Lung (tissue), 12 donors: Measurements from ENCODE around the gene TIRAP. TPM values are rescaled to one million over a fixed set of nuclear protein-coding genes. Genes with fewer than 3 reads are reported as not detected.

ENCODE experiments used
- ATAC-seq: fragments of 200-7000 bp; cut with Tn5 transposase; one replicate; pipeline ENCODE4 v1.9.1; 2020; ENCODE audit warnings: moderate number of reproducible peaks; ENCODE audit not compliant: insufficient read depth, low FRiP score
- DNase-seq, 3 donors: peaks; one replicate each; pipeline ENCODE4 v3.0.0-alpha.2; 2013 to 2017
- H3K27ac ChIP-seq, 2 donors: one replicate each; pipeline ENCODE4 v1.5.1; 2013; ENCODE audit warnings: mild to moderate bottlenecking in 2 of 2, moderate library complexity in 2 of 2, control low read depth in 1 of 2, inconsistent platforms in 1 of 2, low read depth in 1 of 2, low read length in 1 of 2
- H3K27me3 ChIP-seq, 3 donors: one replicate each; pipeline ENCODE4 v1.5.1; 2013; ENCODE audit warnings: low read length in 2 of 3; ENCODE audit not compliant: control insufficient read depth in 3 of 3, insufficient read depth in 3 of 3
- H3K36me3 ChIP-seq, 4 donors: one replicate each; pipeline ENCODE4 v1.5.1; 2013; ENCODE audit warnings: low read length in 4 of 4, mild to moderate bottlenecking in 1 of 4, moderate library complexity in 1 of 4; ENCODE audit not compliant: control insufficient read depth in 4 of 4, insufficient read depth in 4 of 4
- H3K4me1 ChIP-seq, 5 donors: one replicate each; pipeline ENCODE4 v1.5.1; 2013; ENCODE audit warnings: low read length in 5 of 5, mild to moderate bottlenecking in 2 of 5, moderate library complexity in 1 of 5; ENCODE audit not compliant: control insufficient read depth in 5 of 5, insufficient read depth in 5 of 5
- H3K4me3 ChIP-seq: one replicate; pipeline ENCODE4 v1.5.1; 2013; ENCODE audit warnings: mild to moderate bottlenecking, control low read depth, moderate library complexity
- H3K9ac ChIP-seq, 2 donors: one replicate each; pipeline ENCODE4 v1.5.1; 2013; ENCODE audit warnings: low read length in 2 of 2, control low read depth in 1 of 2; ENCODE audit not compliant: insufficient read depth in 1 of 2
- H3K9me3 ChIP-seq, 4 donors: one replicate each; pipeline ENCODE4 v1.5.1; 2013; ENCODE audit warnings: low read length in 3 of 4, mild to moderate bottlenecking in 1 of 4, moderate library complexity in 1 of 4; ENCODE audit not compliant: control insufficient read depth in 4 of 4, insufficient read depth in 3 of 4
- CTCF ChIP-seq: IDR thresholded peaks from 2 replicates; pipeline ENCODE4 v1.5.1; 2012; ENCODE audit warnings: mild to moderate bottlenecking; ENCODE audit errors: control extremely low read depth, extremely low read depth
- WGBS, 2 donors: extraction: QIAGEN DNeasy Blood & Tissue Kit; methylation state at CpG; one replicate each; pipeline ENCODE4 v1.1.7; 2013; 5-methylcytosine and 5-hydroxymethylcytosine counted together
- polyA plus RNA-seq, 2 donors: library from polyadenylated mRNA; stranded (reverse); fragments of 200-250 nt; gene quantifications; one replicate each; pipeline ENCODE4 v1.2.1, GENCODE V29; 2013
- total RNA-seq, 2 donors: library from RNA; depleted of rRNA in 1 of 2; stranded (reverse); fragments of >200 nt in 1 of 2; gene quantifications; one replicate each; pipeline ENCODE4 v1.2.1, GENCODE V29; 2014 to 2021
- donor health status: control.
- donor health status: control.
- donor health status: Bipolar disorder and iron deficiency.
- donor health status: healthy.
- donor health status: DM: yes; HTN: yes; CAD: no.

TIRAP gene
- total and polyA plus RNA-seq, 4 donors: 5.5 to 12.5 (median 9.7) TPM

- no peak overlapping the region for H3K9ac ChIP-seq
- no peak for TF ChIP-seq CTCF
Observed at GRCh38 chr11:126304457-126305075, 21.7 kb downstream of the TIRAP start.

GRCh38 chr11:126305699-126306098 lies 22.8 kb downstream of the TIRAP start:
- TF ChIP-seq CTCF: no peak
- Histone ChIP-seq H3K36me3 (peaks cover 0 to 12% (median 6%) of the 10 kb centered on the region in 4 donors), H3K27me3 (no peaks in the 10 kb centered on the region), H3K4me3 (no peak overlapping the region), H3K4me1 (peaks cover 0 to 13% (median 6%) of the 10 kb centered on the region in 5 donors), H3K9me3 (no peaks in the 10 kb centered on the region), H3K27ac (no peak overlapping the region), H3K9ac (no peak overlapping the region)
- WGBS, 2 donors: 92 to 97% methylated on average over 4 of the region's 4 CpGs
- DNase-seq: no peak
- no peak for ATAC-seq

More at GRCh38 chr11:126304457-126305075, 21.7 kb downstream of the TIRAP start:
- ATAC-seq (no peak), DNase-seq (peak in 1 of 3 donors; percentile 25)
- Histone ChIP-seq H3K4me3 (peak overlapping the region; percentile 67), H3K9me3 (no peaks in the 10 kb centered on the region), H3K4me1 (peaks cover 0 to 11% (median 5%) of the 10 kb centered on the region in 5 donors), H3K36me3 (peaks cover 0 to 6% (median 4%) of the 10 kb centered on the region in 4 donors), H3K27ac (peak overlapping the region; percentile 84 to 96), H3K27me3 (no peaks in the 10 kb centered on the region)
- 56 to 59% methylated on average over 12 of the region's 12 CpGs for WGBS, 2 donors

- TF ChIP-seq CTCF: no peak
- no peak for ATAC-seq
- DNase-seq: peak; percentile 51 to 73 (median 62)
- H3K4me3 ChIP-seq: no peak overlapping the region
- WGBS, 2 donors: 15 to 43% methylated on average over 5 of the region's 5 CpGs
- H3K27me3 ChIP-seq: no peaks in the 10 kb centered on the region
- no peak overlapping the region for H3K27ac ChIP-seq
- H3K36me3 ChIP-seq: peaks cover 0 to 12% (median 7%) of the 10 kb centered on the region in 4 donors
- no peak overlapping the region for H3K9ac ChIP-seq
- H3K4me1 ChIP-seq: peaks cover 0 to 18% (median 6%) of the 10 kb centered on the region in 5 donors
- H3K9me3 ChIP-seq: no peaks in the 10 kb centered on the region
Observed at GRCh38 chr11:126307706-126308105, 24.8 kb downstream of the TIRAP start.
